Lower lobe of right lung (tissue), 2 donors: ENCODE data around the gene GRIK2. TPM values are rescaled to one million over a fixed set of nuclear protein-coding genes. Genes with fewer than 3 reads are reported as not detected.
"Not testable (repeated sequence)": the region's sequence is repeated elsewhere in the genome, so short reads cannot be mapped to it uniquely, and the experiment has no call there.

Experiments used
- ATAC-seq, 2 donors: fragments of 200-7000 bp; cut with Tn5 transposase; one replicate each; pipeline ENCODE4 v1.9.1; 2020 to 2022; ENCODE audit warnings: mild to moderate bottlenecking in 2 of 2, moderate library complexity in 2 of 2
- DNase-seq: peaks from one replicate; pipeline ENCODE4 v3.0.0-alpha.2; 2020
- H3K27ac ChIP-seq: fragments of 200-600 bp; one replicate; pipeline ENCODE4 v1.8.0; 2022
- H3K27me3 ChIP-seq: fragments of 200-600 bp; one replicate; pipeline ENCODE4 v1.8.0; 2022; ENCODE audit warnings: low read depth
- H3K36me3 ChIP-seq: fragments of 200-600 bp; one replicate; pipeline ENCODE4 v1.8.0; 2022; ENCODE audit warnings: mild to moderate bottlenecking
- H3K4me1 ChIP-seq: fragments of 200-600 bp; one replicate; pipeline ENCODE4 v1.8.0; 2022
- H3K4me3 ChIP-seq: fragments of 200-600 bp; one replicate; pipeline ENCODE4 v1.8.0; 2022; ENCODE audit warnings: mild to moderate bottlenecking
- H3K9me3 ChIP-seq: fragments of 200-600 bp; one replicate; pipeline ENCODE4 v1.8.0; 2022
- intact Hi-C: fragments of 100-400 bp; cut with DNase I; formaldehyde crosslinking; loops from one replicate; pipeline ENCODE4 v1.11.0; 2022
- long read RNA-seq: library from polyadenylated mRNA; unstranded; transcript quantifications from one replicate; pipeline ENCODE4 v2.0.0, GENCODE V29; 2021
- total RNA-seq: library from RNA; stranded (reverse); fragmentation: NEBNext Ultra II Directional; extraction: Animal tissue kit (Norgen Biotek cat#: 25700); gene quantifications from one replicate; pipeline ENCODE4 v1.2.1, GENCODE V29; 2021
- TF ChIP-seq, protein P1 (sequence below): fragments of 200-600 bp; IDR thresholded peaks from one replicate; pipeline ENCODE4 v1.8.0; 2022; ENCODE audit warnings: antibody characterized with exemption, mild to moderate bottlenecking
- donor health status: DM: no; HTN: yes; CAD: no; lungs with severe emphysema.

The GRIK2 gene
- total RNA-seq: 0.62 TPM
- long read RNA-seq: 0 reads

- TF ChIP-seq, protein P1, sequence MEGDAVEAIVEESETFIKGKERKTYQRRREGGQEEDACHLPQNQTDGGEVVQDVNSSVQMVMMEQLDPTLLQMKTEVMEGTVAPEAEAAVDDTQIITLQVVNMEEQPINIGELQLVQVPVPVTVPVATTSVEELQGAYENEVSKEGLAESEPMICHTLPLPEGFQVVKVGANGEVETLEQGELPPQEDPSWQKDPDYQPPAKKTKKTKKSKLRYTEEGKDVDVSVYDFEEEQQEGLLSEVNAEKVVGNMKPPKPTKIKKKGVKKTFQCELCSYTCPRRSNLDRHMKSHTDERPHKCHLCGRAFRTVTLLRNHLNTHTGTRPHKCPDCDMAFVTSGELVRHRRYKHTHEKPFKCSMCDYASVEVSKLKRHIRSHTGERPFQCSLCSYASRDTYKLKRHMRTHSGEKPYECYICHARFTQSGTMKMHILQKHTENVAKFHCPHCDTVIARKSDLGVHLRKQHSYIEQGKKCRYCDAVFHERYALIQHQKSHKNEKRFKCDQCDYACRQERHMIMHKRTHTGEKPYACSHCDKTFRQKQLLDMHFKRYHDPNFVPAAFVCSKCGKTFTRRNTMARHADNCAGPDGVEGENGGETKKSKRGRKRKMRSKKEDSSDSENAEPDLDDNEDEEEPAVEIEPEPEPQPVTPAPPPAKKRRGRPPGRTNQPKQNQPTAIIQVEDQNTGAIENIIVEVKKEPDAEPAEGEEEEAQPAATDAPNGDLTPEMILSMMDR: no peak
- no peaks in the 10 kb centered on the region for H3K4me1 ChIP-seq
- peak; percentile 49 to 57 for ATAC-seq
- intact Hi-C loops: no loop called here
- peaks cover 54% of the 10 kb centered on the region for H3K27me3 ChIP-seq
- no peaks in the 10 kb centered on the region for H3K36me3 ChIP-seq
- DNase-seq: no peak
- no peak within 1 kb of the TSS for H3K27ac ChIP-seq
- peak within 1 kb of the TSS; percentile 34 for H3K4me3 ChIP-seq
- no peaks in the 10 kb centered on the region for H3K9me3 ChIP-seq
These were observed at the start of gene GRIK2 for GRCh38 chr6:101393251-101393828. Gene GRIK2, plus strand, starts transcription at chr6:101393708.

DNA sequence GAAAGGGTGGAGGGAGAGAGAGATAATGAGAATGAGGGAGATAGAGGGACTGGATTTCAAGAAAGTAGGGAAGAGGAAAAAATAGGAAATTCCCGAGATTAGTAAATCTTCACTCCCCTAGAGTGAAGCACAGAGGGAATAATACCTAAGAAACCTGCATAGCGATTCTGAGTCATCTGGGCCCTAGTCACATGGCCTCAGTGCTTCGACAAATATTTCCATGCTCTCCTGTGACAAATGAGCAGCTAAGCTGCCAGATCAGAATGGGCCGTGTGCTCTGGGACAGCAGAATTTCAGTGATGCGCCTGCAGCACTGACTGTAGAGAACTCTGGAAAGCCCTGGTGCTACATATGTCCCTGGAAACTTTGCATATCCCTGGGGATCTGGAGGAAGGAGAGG, 48.6 kb upstream of the GRIK2 start:
- DNase-seq (no peak), ATAC-seq (no peak)
- Histone ChIP-seq H3K9me3 (no peaks in the 10 kb centered on the region), H3K27me3 (no peaks in the 10 kb centered on the region), H3K4me1 (no peaks in the 10 kb centered on the region), H3K27ac (no peak overlapping the region), H3K36me3 (no peaks in the 10 kb centered on the region), H3K4me3 (no peak overlapping the region)
- intact Hi-C loops: no loop called here
- TF ChIP-seq, protein P1: no peak

- TF ChIP-seq, protein P1: no peak
- intact Hi-C loops: no loop called here
- no peak overlapping the region for H3K4me3 ChIP-seq
- no peak for ATAC-seq
- H3K27ac ChIP-seq: no peak overlapping the region
- no peaks in the 10 kb centered on the region for H3K9me3 ChIP-seq
- no peaks in the 10 kb centered on the region for H3K27me3 ChIP-seq
- no peaks in the 10 kb centered on the region for H3K4me1 ChIP-seq
- H3K36me3 ChIP-seq: no peaks in the 10 kb centered on the region
- DNase-seq: no peak
These were observed 44.7 kb upstream of the GRIK2 start for GRCh38 chr6:101348816-101349215.

GRCh38 chr6:101350631-101351030, 42.9 kb upstream of the GRIK2 start:
- H3K27ac ChIP-seq, H3K9me3 ChIP-seq, H3K27me3 ChIP-seq, DNase-seq, H3K36me3 ChIP-seq, H3K4me3 ChIP-seq, intact Hi-C loops, ATAC-seq, H3K4me1 ChIP-seq: not testable (repeated sequence)

DNA sequence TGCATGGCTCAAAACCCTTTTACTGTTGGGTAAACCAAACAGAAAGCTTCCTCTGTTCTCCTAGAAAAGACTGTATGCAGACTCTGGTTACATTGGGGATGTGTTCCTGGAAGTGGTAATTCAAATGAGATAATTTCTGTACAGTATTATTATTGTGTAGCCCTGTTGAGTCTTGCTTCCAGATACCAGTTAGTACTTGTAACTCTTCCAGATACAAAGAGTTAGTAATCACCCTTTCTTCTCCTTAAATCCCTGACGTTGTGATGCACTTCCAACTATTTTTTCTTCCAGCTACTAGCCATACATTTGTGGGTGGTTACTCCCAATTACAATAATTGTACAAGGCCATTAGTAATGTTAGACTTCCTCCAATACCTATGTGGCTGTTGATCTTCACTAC, 42.3 kb upstream of the GRIK2 start:
- Histone ChIP-seq H3K36me3 (no peaks in the 10 kb centered on the region), H3K27me3 (no peaks in the 10 kb centered on the region), H3K27ac (no peak overlapping the region), H3K4me1 (no peaks in the 10 kb centered on the region), H3K4me3 (no peak overlapping the region), H3K9me3 (no peaks in the 10 kb centered on the region)
- intact Hi-C loops: no loop called here
- TF ChIP-seq, protein P1: no peak
- DNase-seq (no peak), ATAC-seq (no peak)

DNA sequence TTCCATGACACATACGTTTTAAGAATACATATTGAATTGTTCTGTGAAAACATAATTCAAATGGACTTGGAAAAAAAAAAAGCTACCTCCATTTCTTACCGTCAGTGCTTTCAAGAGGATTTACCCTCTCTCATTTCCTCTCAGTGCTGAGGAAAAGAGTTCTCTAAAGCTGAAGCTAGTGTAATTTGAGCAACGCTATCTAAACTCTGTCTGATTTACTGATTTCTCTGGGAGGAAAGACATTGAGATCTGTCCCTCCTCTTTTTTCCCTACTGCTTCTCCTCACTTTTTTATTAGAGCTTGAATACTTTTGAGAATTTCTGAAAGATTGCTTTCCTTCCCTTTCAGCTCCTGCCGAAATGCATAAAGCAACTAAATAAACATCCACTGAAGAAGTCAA, 41.2 kb upstream of the GRIK2 start:
- Histone ChIP-seq H3K4me1 (no peaks in the 10 kb centered on the region), H3K4me3 (no peak overlapping the region), H3K27ac (no peak overlapping the region), H3K27me3 (no peaks in the 10 kb centered on the region), H3K36me3 (no peaks in the 10 kb centered on the region), H3K9me3 (no peaks in the 10 kb centered on the region)
- intact Hi-C loops: no loop called here
- TF ChIP-seq, protein P1: no peak
- DNase-seq (no peak), ATAC-seq (no peak)
